22Rv1 (cell line): ENCODE data around the gene MN1.

Experiments used
- H3K27ac ChIP-seq: fragments of 450-650 bp; 2 replicates; pipeline ENCODE4 v1.5.1; 2017
- CTCF ChIP-seq: fragments of 450-650 bp; IDR thresholded peaks from 2 replicates; pipeline ENCODE4 v1.5.1; 2017; ENCODE audit warnings: mild to moderate bottlenecking
- ZFX ChIP-seq: fragments of 450-650 bp; IDR thresholded peaks from 2 replicates; pipeline ENCODE4 v1.6.1; 2017; ENCODE audit warnings: antibody characterized with exemption, borderline replicate concordance

The MN1 gene

GRCh38 chr22:27799827-27800249 is 1.7 kb downstream of the MN1 start:
- H3K27ac ChIP-seq = no peak overlapping the region

GRCh38 chr22:27799015-27799826 is 2.3 kb downstream of the MN1 start:
- TF ChIP-seq ZFX (no peak), CTCF (no peak)
- H3K27ac ChIP-seq = no peak overlapping the region

More at GRCh38 chr22:27799827-27800249, 1.7 kb downstream of the MN1 start:
- TF ChIP-seq CTCF (no peak), ZFX (no peak)

- H3K27ac ChIP-seq = no peak overlapping the region
- TF ChIP-seq CTCF (no peak; the same call in 1 of the 2 replicates), ZFX (no peak)
These were observed 3.0 kb downstream of the MN1 start for GRCh38 chr22:27798511-27799014.

- no peak for TF ChIP-seq ZFX
- TF ChIP-seq CTCF = no peak
- H3K27ac ChIP-seq = no peak overlapping the region
These were observed 3.8 kb downstream of the MN1 start for GRCh38 chr22:27797520-27798391.

GRCh38 chr22:27796829-27797519 is 4.6 kb downstream of the MN1 start:
- no peak overlapping the region for H3K27ac ChIP-seq
- no peak for TF ChIP-seq CTCF
- TF ChIP-seq ZFX = no peak

GRCh38 chr22:27795696-27796517 is 5.6 kb downstream of the MN1 start:
- no peak overlapping the region for H3K27ac ChIP-seq
- no peak for TF ChIP-seq ZFX
- TF ChIP-seq CTCF = no peak
